Measurements from ENCODE around the gene TLE1. TPM values are rescaled to one million over a fixed set of nuclear protein-coding genes. Genes with fewer than 3 reads are reported as not detected.

TLE1 gene
- total RNA-seq, 1 experiment from 2014 or later, result 97.7 TPM

GRCh38 chr9:81536242-81537025 is 152.9 kb downstream of the TLE1 start:
- ATAC-seq, result peak; percentile 25; the same call in 1 of the 2 replicates
- DNase-seq (ENCODE audit: low spot score), result no peak
- TF ChIP-seq CREB1 (CRISPR knock-in tag; IDR thresholded peaks at IDR 0.05), result no peak
- TF ChIP-seq TEAD4 (CRISPR knock-in tag; IDR thresholded peaks at IDR 0.05), result no peak
- no peak for TF ChIP-seq MYBL2 (CRISPR knock-in tag; IDR thresholded peaks at IDR 0.05)
- Mint-ChIP-seq H3K27me3 (ENCODE audit: low read depth) (no peaks in the 10 kb centered on the region), H3K27ac (no peak overlapping the region), H3K36me3 (no peaks in the 10 kb centered on the region), H3K9me3 (no peaks in the 10 kb centered on the region), H3K4me3 (no peak overlapping the region), H3K4me1 (peaks cover 10% of the 10 kb centered on the region)
- POLR2A ChIA-PET, result no interaction called here
- CTCF ChIA-PET, result interaction anchor here (0.7 to 1.3 kb wide), 2 partner anchors 14 to 83 kb away, joined by 3 read pairs; no protein-coding TSS in a partner anchor

DNA sequence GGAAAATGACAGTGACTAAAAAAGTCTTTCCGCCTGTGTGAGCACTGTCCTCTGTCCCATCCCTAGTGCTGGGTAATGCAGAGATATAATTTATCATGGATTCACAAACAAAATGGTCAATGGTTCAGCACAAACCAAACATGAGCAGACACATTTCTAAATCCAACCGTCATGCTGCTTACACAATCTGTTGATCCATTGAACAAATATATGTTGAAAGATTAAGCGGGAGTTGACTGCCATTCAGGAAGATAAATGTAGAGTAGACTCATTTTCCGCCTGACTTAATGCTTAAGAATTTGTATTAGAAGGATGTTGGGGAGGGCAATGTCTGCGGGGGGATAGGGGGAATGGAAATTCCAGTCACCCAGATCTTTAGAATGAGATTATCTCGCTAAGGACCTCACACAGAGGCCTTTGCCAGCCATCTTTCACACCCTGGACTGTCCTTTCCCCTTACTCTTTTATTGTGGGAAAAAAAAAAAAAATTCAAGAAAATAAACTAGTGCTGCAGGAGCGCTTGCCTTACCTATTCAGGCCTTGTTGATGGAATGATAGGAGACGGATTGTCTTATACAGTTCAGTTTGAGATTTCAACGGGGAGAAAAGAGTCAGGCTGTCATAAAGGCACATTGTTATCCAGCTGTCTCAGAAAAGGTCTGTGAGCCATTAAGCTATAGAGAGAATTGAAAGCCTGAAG is 153.7 kb downstream of the TLE1 start:
- no peak for ATAC-seq
- Mint-ChIP-seq H3K4me1 (peaks cover 10% of the 10 kb centered on the region), H3K27me3 (ENCODE audit: low read depth) (no peaks in the 10 kb centered on the region), H3K36me3 (no peaks in the 10 kb centered on the region), H3K27ac (no peak overlapping the region), H3K4me3 (no peak overlapping the region), H3K9me3 (no peaks in the 10 kb centered on the region)
- CTCF ChIA-PET, result interaction anchor here (0.7 to 1.3 kb wide), 2 partner anchors 13 to 84 kb away, joined by 3 read pairs; no protein-coding TSS in a partner anchor
- no peak for DNase-seq (ENCODE audit: low spot score)
- TF ChIP-seq PRRX2 (CRISPR knock-in tag; IDR thresholded peaks at IDR 0.05), result no peak
- peak; percentile 81 for TF ChIP-seq GABPB1 (CRISPR knock-in tag; IDR thresholded peaks at IDR 0.05)
- POLR2A ChIA-PET, result no interaction called here

DNA sequence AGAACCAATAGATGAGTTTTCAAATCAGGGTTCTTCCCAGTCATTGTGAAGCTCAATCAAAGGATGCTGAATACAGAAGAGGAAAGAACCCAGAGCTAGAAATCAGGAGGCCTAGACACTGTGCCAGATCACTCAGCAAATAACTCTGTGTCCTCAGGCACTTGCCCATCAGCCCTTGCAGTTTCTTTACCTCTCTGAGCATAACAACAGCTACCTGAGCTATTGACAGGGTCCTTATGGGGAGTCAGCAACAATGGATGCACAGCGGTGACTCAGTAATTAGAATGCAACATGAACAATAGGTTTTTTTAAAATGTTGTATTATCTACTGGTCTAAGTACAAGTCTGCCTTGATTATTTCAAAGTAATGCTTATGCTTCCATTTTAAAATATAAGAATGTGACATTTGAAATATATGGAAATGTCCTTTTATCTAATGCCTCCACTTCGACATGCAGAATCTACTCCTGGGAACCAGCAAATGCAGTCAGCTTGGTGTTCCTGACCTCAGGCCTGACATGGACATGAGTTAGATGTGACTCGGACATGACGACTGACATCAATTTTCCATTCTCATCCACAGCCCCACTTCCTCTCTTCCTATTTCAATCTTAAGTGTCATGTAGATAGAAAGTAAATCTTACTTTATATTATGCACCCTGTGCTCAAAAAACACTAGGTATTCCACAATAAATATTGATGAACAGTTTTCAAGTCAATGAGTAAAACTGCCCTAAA is 155.0 kb downstream of the TLE1 start:
- Mint-ChIP-seq H3K27me3 (ENCODE audit: low read depth) (no peaks in the 10 kb centered on the region), H3K4me3 (no peak overlapping the region), H3K9me3 (no peaks in the 10 kb centered on the region), H3K27ac (no peak overlapping the region), H3K36me3 (no peaks in the 10 kb centered on the region), H3K4me1 (peaks cover 22% of the 10 kb centered on the region)
- ChIA-PET CTCF (interaction anchor here (0.5 kb wide), 1 partner anchor 129 kb away, joined by 3 read pairs; no protein-coding TSS in a partner anchor), POLR2A (no interaction called here)
- DNase-seq (ENCODE audit: low spot score) (no peak), ATAC-seq (peak; percentile 78)
- TF ChIP-seq NFYB (CRISPR knock-in tag; conservative IDR thresholded peaks at IDR 0.05; ENCODE audit: low read depth) (no peak), MXD4 (CRISPR knock-in tag; IDR thresholded peaks at IDR 0.05; ENCODE audit: borderline replicate concordance) (no peak), ZNF317 (CRISPR knock-in tag; IDR thresholded peaks at IDR 0.05; ENCODE audit: borderline replicate concordance, low read depth) (peak; percentile 41; the same call in 1 of the 2 replicates)
- TF ChIP-seq, protein P1, sequence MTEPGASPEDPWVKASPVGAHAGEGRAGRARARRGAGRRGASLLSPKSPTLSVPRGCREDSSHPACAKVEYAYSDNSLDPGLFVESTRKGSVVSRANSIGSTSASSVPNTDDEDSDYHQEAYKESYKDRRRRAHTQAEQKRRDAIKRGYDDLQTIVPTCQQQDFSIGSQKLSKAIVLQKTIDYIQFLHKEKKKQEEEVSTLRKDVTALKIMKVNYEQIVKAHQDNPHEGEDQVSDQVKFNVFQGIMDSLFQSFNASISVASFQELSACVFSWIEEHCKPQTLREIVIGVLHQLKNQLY (CRISPR knock-in tag; IDR thresholded peaks at IDR 0.05), result no peak

Other genes starting within 250 kb of the TLE1 start
- not detected in 3 replicates for gene SPATA31D4, start 238.9 kb upstream of the TLE1 start, total RNA-seq (2021)